Measurements from ENCODE around the gene HCRT. TPM values are rescaled to one million over a fixed set of nuclear protein-coding genes. Genes with fewer than 3 reads are reported as not detected.

HCRT gene
- total and polyA plus RNA-seq, 2 of the 8 experiments (the other 6 are each of a cell fraction or from before 2014, with no cell fraction given): not detected

DNA sequence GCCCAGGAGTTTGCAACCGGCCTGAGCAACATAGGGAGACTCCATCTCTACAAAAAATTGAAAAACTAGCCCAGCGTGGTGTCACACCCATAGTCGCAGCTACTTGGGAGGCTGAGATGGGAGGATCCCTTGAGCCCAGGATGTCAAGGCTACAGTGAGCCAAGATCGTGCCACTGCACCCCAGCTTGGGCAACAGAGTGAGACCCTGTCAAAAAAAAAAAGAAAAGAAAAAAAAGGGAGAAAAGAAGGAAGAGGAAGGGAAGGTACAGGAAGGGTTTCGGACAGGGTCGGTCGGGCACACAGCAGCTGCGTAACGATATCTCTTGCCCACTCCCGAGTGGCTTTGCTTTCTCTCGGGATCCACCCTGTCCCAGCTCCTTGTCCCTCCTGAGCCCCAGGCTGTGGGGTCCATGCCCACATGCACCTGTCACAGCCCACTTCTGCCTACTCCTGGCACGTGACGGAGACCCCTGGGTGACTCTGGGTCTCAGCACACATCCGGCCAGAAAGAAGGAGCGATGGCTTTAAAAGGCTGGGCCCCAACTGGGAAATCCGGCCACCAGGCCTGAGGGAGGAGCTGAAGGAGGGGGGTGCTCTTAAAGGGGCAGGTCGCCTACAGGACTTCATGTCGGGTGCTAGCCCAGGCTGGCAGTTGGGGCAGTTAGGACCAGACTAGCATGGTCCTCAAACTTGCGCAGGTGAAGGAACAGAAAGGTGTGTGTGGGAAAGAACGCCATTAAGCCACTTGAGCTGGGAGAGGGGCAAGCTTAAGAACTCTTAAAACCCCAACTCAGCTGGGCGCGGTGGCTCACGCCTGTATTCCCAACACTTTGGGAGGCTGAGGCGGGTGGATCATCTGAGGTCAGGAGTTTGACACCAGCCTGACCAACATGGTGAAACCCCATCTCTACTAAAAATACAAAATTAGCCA lies 9.0 kb upstream of the HCRT start, which contains the start of gene GHDC (continued):
- TF ChIP-seq, protein P1, sequence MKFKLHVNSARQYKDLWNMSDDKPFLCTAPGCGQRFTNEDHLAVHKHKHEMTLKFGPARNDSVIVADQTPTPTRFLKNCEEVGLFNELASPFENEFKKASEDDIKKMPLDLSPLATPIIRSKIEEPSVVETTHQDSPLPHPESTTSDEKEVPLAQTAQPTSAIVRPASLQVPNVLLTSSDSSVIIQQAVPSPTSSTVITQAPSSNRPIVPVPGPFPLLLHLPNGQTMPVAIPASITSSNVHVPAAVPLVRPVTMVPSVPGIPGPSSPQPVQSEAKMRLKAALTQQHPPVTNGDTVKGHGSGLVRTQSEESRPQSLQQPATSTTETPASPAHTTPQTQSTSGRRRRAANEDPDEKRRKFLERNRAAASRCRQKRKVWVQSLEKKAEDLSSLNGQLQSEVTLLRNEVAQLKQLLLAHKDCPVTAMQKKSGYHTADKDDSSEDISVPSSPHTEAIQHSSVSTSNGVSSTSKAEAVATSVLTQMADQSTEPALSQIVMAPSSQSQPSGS (IDR thresholded peaks at IDR 0.05; ENCODE audit: low read length): no peak
- TF ChIP-seq YY1 (IDR thresholded peaks at IDR 0.05; ENCODE audit: low read depth, low read length) (no peak), ASH2L (IDR thresholded peaks at IDR 0.05; ENCODE audit: low read length) (no peak), TAF1 (IDR thresholded peaks at IDR 0.05; ENCODE audit: low read depth, low read length) (0 out of 2 replicates have a peak, but pooled peaks have one; percentile 40), SIN3A (conservative IDR thresholded peaks at IDR 0.05 in 1 of 2, IDR thresholded peaks at IDR 0.05 in 1 of 2; ENCODE audit: low read depth in 1 of 2, low read length in 2 of 2) (peak in 1 of 2 experiments; percentile 46; a peak in 1 of 4 replicates), KDM1A (IDR thresholded peaks at IDR 0.05; ENCODE audit: borderline replicate concordance, low read length) (peak; percentile 42; the same call in 1 of the 2 replicates)

Measured in H1 (cell line).